ENCODE data around the gene ADGRD2.
A peak's percentile ranks its signal among the peaks of the same experiment; 100 is the strongest.

Gene ADGRD2

GRCh38 chr9:124480621-124480981 is 30.4 kb downstream of the ADGRD2 start:
- peak; percentile 76 for DNase-seq (ENCODE audit: low spot score)

- no peak for DNase-seq (ENCODE audit: low spot score)
Measured at GRCh38 chr9:124481115-124481514, 30.9 kb downstream of the ADGRD2 start.

- peak; percentile 74 for DNase-seq (ENCODE audit: low spot score)
Measured at GRCh38 chr9:124482431-124483031, 32.3 kb downstream of the ADGRD2 start.

GRCh38 chr9:124483481-124483880 is 33.2 kb downstream of the ADGRD2 start:
- no peak for DNase-seq (ENCODE audit: low spot score)

- no peak for DNase-seq (ENCODE audit: low spot score)
Measured at GRCh38 chr9:124485201-124485600, 35.0 kb downstream of the ADGRD2 start.

GRCh38 chr9:124485936-124486335 is 35.7 kb downstream of the ADGRD2 start:
- no peak for DNase-seq (ENCODE audit: low spot score)

- DNase-seq (ENCODE audit: low spot score) = no peak
Measured at GRCh38 chr9:124486778-124487259, 36.6 kb downstream of the ADGRD2 start.

GRCh38 chr9:124487260-124488182 is 37.3 kb downstream of the ADGRD2 start:
- DNase-seq (ENCODE audit: low spot score) = no peak

- DNase-seq (ENCODE audit: low spot score) = no peak
Measured at GRCh38 chr9:124488641-124489210, 38.5 kb downstream of the ADGRD2 start.

GRCh38 chr9:124489222-124489621 is 39.0 kb downstream of the ADGRD2 start:
- no peak for DNase-seq (ENCODE audit: low spot score)

- no peak for DNase-seq (ENCODE audit: low spot score)
Measured at GRCh38 chr9:124490004-124490403, 39.8 kb downstream of the ADGRD2 start.

- no peak for DNase-seq (ENCODE audit: low spot score)
Measured at GRCh38 chr9:124491049-124491975, 41.1 kb downstream of the ADGRD2 start.

- no peak for DNase-seq (ENCODE audit: low spot score)
Measured at GRCh38 chr9:124492818-124493217, 42.6 kb downstream of the ADGRD2 start.

- DNase-seq (ENCODE audit: low spot score) = no peak
Measured at GRCh38 chr9:124493218-124493617, 43.0 kb downstream of the ADGRD2 start.

GRCh38 chr9:124493794-124494479 is 43.7 kb downstream of the ADGRD2 start:
- no peak for DNase-seq (ENCODE audit: low spot score)

GRCh38 chr9:124495126-124496074 is 45.1 kb downstream of the ADGRD2 start:
- DNase-seq (ENCODE audit: low spot score) = no peak

- DNase-seq (ENCODE audit: low spot score) = no peak
Measured at GRCh38 chr9:124496075-124496449, 45.8 kb downstream of the ADGRD2 start.

- DNase-seq (ENCODE audit: low spot score) = no peak
Measured at GRCh38 chr9:124496463-124496862, 46.2 kb downstream of the ADGRD2 start.

- DNase-seq (ENCODE audit: low spot score) = no peak
Measured at GRCh38 chr9:124497441-124497840, 47.2 kb downstream of the ADGRD2 start.

GRCh38 chr9:124498040-124498439 is 47.8 kb downstream of the ADGRD2 start:
- DNase-seq (ENCODE audit: low spot score) = no peak

All from ecto neural progenitor cell (in vitro differentiated cells).